ENCODE measurements around the gene SNCG. TPM values are rescaled to one million over a fixed set of nuclear protein-coding genes. Genes with fewer than 3 reads are reported as not detected.
"Not testable (repeated sequence)": the region's sequence is repeated elsewhere in the genome, so short reads cannot be mapped to it uniquely, and the experiment has no call there.

SNCG gene
- polyA plus RNA-seq, 2 of the 4 experiments (the other 2 are of a cell fraction) = 7.4 to 17.9 TPM

- ATAC-seq (no peak), FAIRE-seq (no peak), DNase-seq (ENCODE audit: low read depth in 1 of 2, low spot score in 1 of 2) (no peak)
- Histone ChIP-seq H3K9me3 (no peaks in the 10 kb centered on the region), H3K27ac (no peak overlapping the region), H3K4me1 (no peaks in the 10 kb centered on the region), H3K4me3 (no peak overlapping the region), H3K4me2 (no peak overlapping the region)
- POLR2A ChIA-PET = interaction anchor here (0.9 kb wide), 1 partner anchor 32 kb away, joined by 6 read pairs; no protein-coding TSS in a partner anchor
- CTCF ChIA-PET = interaction anchor here (0.7 to 4.9 kb wide), 21 partner anchors 12 to 1125 kb away, joined by 3 to 57 read pairs (median 5); partner anchors contain the start of genes ADIRF, GLUD1, MMRN2 and SHLD2
- TF ChIP-seq ZNF302 (CRISPR knock-in tag; IDR thresholded peaks at IDR 0.05) (no peak), NR3C1 (IDR thresholded peaks at IDR 0.05) (no peak), CHD4 (IDR thresholded peaks at IDR 0.05; ENCODE audit: borderline replicate concordance) (no peak), SREBF2 (IDR thresholded peaks at IDR 0.05) (no peak), MAZ (IDR thresholded peaks at IDR 0.05; ENCODE audit: borderline replicate concordance, low read depth, low read length) (no peak), ATOH8 (CRISPR knock-in tag; IDR thresholded peaks at IDR 0.05; ENCODE audit: low read depth) (no peak), TP53 (CRISPR knock-in tag; IDR thresholded peaks at IDR 0.05) (no peak), FOSB (CRISPR knock-in tag; IDR thresholded peaks at IDR 0.05) (no peak), POLR2AphosphoS2 (conservative IDR thresholded peaks at IDR 0.05; ENCODE audit: low read length) (no peak), ELK1 (IDR thresholded peaks at IDR 0.05; ENCODE audit: low read depth, low read length) (no peak)
- WGBS (ENCODE audit: missing lambda C conversion rate) = 97% methylated on average over 2 of the region's 2 CpGs
Measured at GRCh38 chr10:86938260-86938659, 20.1 kb upstream of the SNCG start.

GRCh38 chr10:86940076-86940475 is 18.3 kb upstream of the SNCG start:
- H3K9me3 ChIP-seq; DNase-seq (ENCODE audit: low read depth in 1 of 2, low spot score in 1 of 2); POLR2A ChIA-PET; H3K4me1 ChIP-seq; ATAC-seq; H3K4me3 ChIP-seq; FAIRE-seq: not testable (repeated sequence)
- WGBS (ENCODE audit: missing lambda C conversion rate) = 71% methylated on average over 16 of the region's 16 CpGs
- Histone ChIP-seq H3K4me2 (peak overlapping the region; percentile 87), H3K27ac (peak overlapping the region in 1 of 2 experiments; percentile 84; a peak in 3 of 6 replicates)
- CTCF ChIA-PET = interaction anchor here (0.5 to 4.9 kb wide), 32 partner anchors 8 to 654 kb away, joined by 3 to 57 read pairs (median 3); partner anchors contain the start of genes ADIRF, MMRN2, SNCG and WAPL

GRCh38 chr10:86940677-86941076 is 17.7 kb upstream of the SNCG start:
- 91% methylated on average over 5 of the region's 6 CpGs for WGBS (ENCODE audit: missing lambda C conversion rate)
- no peak overlapping the region for H3K27ac ChIP-seq
- ChIA-PET POLR2A (interaction anchor here (0.6 kb wide), 1 partner anchor 149 kb away, joined by 8 read pairs; no protein-coding TSS in a partner anchor), CTCF (interaction anchor here (0.9 to 4.9 kb wide), 12 partner anchors 9 to 563 kb away, joined by 3 to 57 read pairs (median 4); partner anchors contain the start of genes ADIRF and SNCG)
- H3K9me3 ChIP-seq = no peaks in the 10 kb centered on the region
- no peak for FAIRE-seq
- DNase-seq (ENCODE audit: low read depth in 1 of 2, low spot score in 1 of 2) = no peak
- H3K4me1 ChIP-seq = 0 out of 3 replicates have a peak, but pooled peaks cover 4% of the 10 kb centered on the region
- no peak overlapping the region for H3K4me3 ChIP-seq
- no peak for ATAC-seq
- no peak for TF ChIP-seq NFE2L2 (conservative IDR thresholded peaks at IDR 0.05; ENCODE audit: low read length)
- no peak for TF ChIP-seq BHLHE40 (IDR thresholded peaks at IDR 0.05; ENCODE audit: low read depth, low read length)
- no peak for TF ChIP-seq MYC (IDR thresholded peaks at IDR 0.05; ENCODE audit: borderline replicate concordance, low read length)
- TF ChIP-seq SMC3 (IDR thresholded peaks at IDR 0.05) = no peak
- no peak for TF ChIP-seq RARB (CRISPR knock-in tag; IDR thresholded peaks at IDR 0.05)
- no peak for TF ChIP-seq CHD4 (IDR thresholded peaks at IDR 0.05; ENCODE audit: borderline replicate concordance)
- no peak for TF ChIP-seq CEBPB (IDR thresholded peaks at IDR 0.05)
- no peak for TF ChIP-seq ELK1 (IDR thresholded peaks at IDR 0.05; ENCODE audit: low read depth, low read length)
- no peak for TF ChIP-seq CTCF (IDR thresholded peaks at IDR 0.05)
- H3K4me2 ChIP-seq = no peak overlapping the region
